Spleen (tissue), 7 donors: ENCODE results near the gene NSL1.

ENCODE experiments used
- CTCF ChIP-seq, 11 experiments: fragments of 200-600 bp in 7 of 11; fragments of 450-650 bp in 4 of 11; sonication (generic) in 4 of 11; IDR thresholded peaks in 8 of 11; conservative IDR thresholded peaks in 3 of 11; 1 replicate in 7 of 11; 2 replicates in 4 of 11; pipeline versions ENCODE4 v1.4.0 to v1.8.0; 2016 to 2021; ENCODE audit warnings: antibody characterized with exemption in 11 of 11, inconsistent platforms in 4 of 11, mild to moderate bottlenecking in 1 of 11
- POLR2A ChIP-seq, 3 donors: fragments of 450-650 bp; IDR thresholded peaks; one replicate each; pipeline ENCODE4 v1.5.1; 2017; ENCODE audit warnings: antibody characterized with exemption in 3 of 3, mild to moderate bottlenecking in 1 of 3
- donor health status: DM: no; HTN: no; CAD: no; lungs with moderate emphysema.
- donor health status: DM: no; HTN: no; CAD: no.
- donor health status: DM: no; HTN: no; CAD: no.

DNA sequence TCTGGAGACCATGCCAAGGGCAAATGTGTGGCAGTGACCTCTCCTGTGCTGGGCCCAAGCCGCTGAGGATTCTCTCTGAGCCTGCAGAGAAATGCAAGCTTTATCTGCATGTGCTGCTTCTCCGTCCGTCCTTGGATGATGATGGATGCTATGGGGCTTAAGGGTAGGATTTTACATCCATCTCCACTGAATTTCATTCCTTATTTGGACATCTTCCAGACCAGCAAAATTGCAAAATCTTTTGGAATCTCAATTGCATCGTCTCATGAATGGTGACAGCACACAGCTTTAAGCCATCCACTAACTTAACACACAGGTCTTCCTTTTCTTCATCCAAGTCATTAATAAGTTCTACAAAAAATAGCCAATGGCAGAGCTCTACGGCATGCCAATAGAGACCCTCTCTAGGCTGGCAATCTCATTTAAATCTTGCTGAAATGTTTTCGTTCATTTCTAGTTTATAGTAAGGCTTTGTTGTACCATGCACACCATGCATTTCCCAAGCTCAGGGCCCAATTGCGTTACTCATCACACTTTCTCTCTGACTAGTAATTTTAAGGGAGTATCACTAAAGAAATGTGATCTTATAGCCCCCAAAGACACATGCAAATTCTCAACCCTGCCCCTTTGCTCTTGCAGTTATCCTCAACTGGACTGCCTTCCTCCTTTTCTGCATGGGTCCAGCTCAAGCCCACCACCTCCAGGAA, 103.1 kb downstream of the NSL1 start:
- TF ChIP-seq POLR2A (IDR thresholded peaks at IDR 0.05) (no peak), CTCF (IDR thresholded peaks at IDR 0.05 in 8 of 11, conservative IDR thresholded peaks at IDR 0.05 in 3 of 11) (no peak)
